Renal cortex interstitium (tissue), 11 donors: Measurements from ENCODE around the gene RAB26. TPM values are rescaled to one million over a fixed set of nuclear protein-coding genes. Genes with fewer than 3 reads are reported as not detected.

Experiments used
- DNase-seq, 11 donors: peaks; one replicate each; pipeline ENCODE4 v3.0.0-alpha.2; 2013; ENCODE audit warnings: low read depth in 9 of 11, low spot score in 4 of 11; ENCODE audit errors: extremely low read depth in 1 of 11
- polyA plus RNA-seq, 3 donors: library from polyadenylated mRNA; unstranded; fragments of 120-200 nt; gene quantifications; one replicate each; pipeline ENCODE4 v1.2.1, GENCODE V29; 2013; ENCODE audit not compliant: insufficient read length in 3 of 3

Gene RAB26
- polyA plus RNA-seq, 3 donors, result 2.6 to 3.4 (median 3.0) TPM

GRCh38 chr16:2171601-2172178 lies 23.3 kb downstream of the RAB26 start:
- DNase-seq, result no peak

- no peak for DNase-seq
These were observed 24.4 kb downstream of the RAB26 start for GRCh38 chr16:2172688-2173335.

- DNase-seq, result no peak
These were observed 24.9 kb downstream of the RAB26 start for GRCh38 chr16:2173366-2173765.

GRCh38 chr16:2173916-2174315 lies 25.5 kb downstream of the RAB26 start:
- no peak for DNase-seq

GRCh38 chr16:2174396-2175131 lies 26.1 kb downstream of the RAB26 start:
- DNase-seq, result no peak

- no peak for DNase-seq
These were observed 27.0 kb downstream of the RAB26 start for GRCh38 chr16:2175454-2175853.

GRCh38 chr16:2176047-2176446 lies 27.6 kb downstream of the RAB26 start:
- no peak for DNase-seq

- DNase-seq, result no peak
These were observed 28.7 kb downstream of the RAB26 start for GRCh38 chr16:2177101-2177500.

- DNase-seq, result no peak
These were observed 29.1 kb downstream of the RAB26 start for GRCh38 chr16:2177561-2177960.

- DNase-seq, result no peak
These were observed 30.1 kb downstream of the RAB26 start for GRCh38 chr16:2178321-2179106.

- DNase-seq, result no peak
These were observed 30.7 kb downstream of the RAB26 start for GRCh38 chr16:2179107-2179501.

GRCh38 chr16:2179576-2179975 lies 31.2 kb downstream of the RAB26 start:
- no peak for DNase-seq

- no peak for DNase-seq
These were observed 32.0 kb downstream of the RAB26 start for GRCh38 chr16:2180461-2180860.

- DNase-seq, result no peak
These were observed 32.8 kb downstream of the RAB26 start for GRCh38 chr16:2180962-2181923.

GRCh38 chr16:2181952-2182351 lies 33.5 kb downstream of the RAB26 start:
- DNase-seq, result no peak

GRCh38 chr16:2183671-2184070 lies 35.2 kb downstream of the RAB26 start:
- no peak for DNase-seq

GRCh38 chr16:2184346-2184745 lies 35.9 kb downstream of the RAB26 start:
- no peak for DNase-seq

GRCh38 chr16:2184962-2185361 lies 36.5 kb downstream of the RAB26 start:
- no peak for DNase-seq

GRCh38 chr16:2186064-2186463 lies 37.6 kb downstream of the RAB26 start:
- DNase-seq, result no peak
